ENCODE measurements around the gene CLIC4. TPM values are rescaled to one million over a fixed set of nuclear protein-coding genes. Genes with fewer than 3 reads are reported as not detected.
"Not testable (repeated sequence)": the region's sequence is repeated elsewhere in the genome, so short reads cannot be mapped to it uniquely, and the experiment has no call there.

Gene CLIC4
- total and polyA plus RNA-seq, 2 experiments from 2014 or later: 136 to 361 TPM

DNA sequence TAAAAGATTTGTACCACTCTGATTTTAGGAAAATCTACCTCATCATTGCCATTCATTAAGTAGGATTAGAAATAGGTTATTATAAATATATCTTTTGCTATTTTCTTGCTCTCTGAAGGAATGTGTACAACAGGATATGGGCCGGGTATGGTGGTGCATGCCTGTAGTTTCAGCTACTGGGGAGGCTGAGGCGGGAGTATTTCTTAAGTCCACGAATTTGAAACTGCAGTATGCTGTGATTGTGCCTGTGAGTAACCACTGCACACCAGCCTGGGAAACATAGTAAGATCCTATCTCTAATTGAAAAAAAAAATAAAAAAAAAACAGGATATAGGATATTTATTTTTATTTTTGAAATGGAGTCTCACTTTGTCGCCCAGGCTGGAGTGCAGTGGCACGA, 50.0 kb downstream of the CLIC4 start:
- peak overlapping the region; percentile 78 for H3K27ac ChIP-seq

GRCh38 chr1:24796524-24796923, 51.3 kb downstream of the CLIC4 start:
- Histone ChIP-seq H3K4me1 (ENCODE audit: low read depth) (peaks cover 30% of the 10 kb centered on the region), H3K27ac (peak overlapping the region; percentile 48), H3K27me3 (no peaks in the 10 kb centered on the region), H3K4me3 (no peak overlapping the region), H3K36me3 (peaks cover 8% of the 10 kb centered on the region), H3K9me3 (ENCODE audit: low read depth) (no peaks in the 10 kb centered on the region)
- DNase-seq (ENCODE audit: low read depth in 1 of 2, low spot score in 1 of 2): no peak
- no peak for TF ChIP-seq CTCF (IDR thresholded peaks at IDR 0.05; ENCODE audit: low read depth, low read length)

More for the DNA sequence above, 50.0 kb downstream of the CLIC4 start:
- Histone ChIP-seq H3K4me1 (ENCODE audit: low read depth) (peaks cover 24% of the 10 kb centered on the region), H3K4me3 (no peak overlapping the region), H3K36me3 (peaks cover 8% of the 10 kb centered on the region), H3K27me3 (no peaks in the 10 kb centered on the region), H3K9me3 (ENCODE audit: low read depth) (no peaks in the 10 kb centered on the region)
- TF ChIP-seq CTCF (IDR thresholded peaks at IDR 0.05; ENCODE audit: low read depth, low read length): no peak
- peak in 1 of 2 donors; percentile 37 for DNase-seq (ENCODE audit: low read depth in 1 of 2, low spot score in 1 of 2)

GRCh38 chr1:24799242-24799641, 54.0 kb downstream of the CLIC4 start:
- H3K27me3 ChIP-seq; H3K36me3 ChIP-seq; H3K4me3 ChIP-seq; H3K27ac ChIP-seq; H3K9me3 ChIP-seq (ENCODE audit: low read depth); DNase-seq (ENCODE audit: low read depth in 1 of 2, low spot score in 1 of 2): not testable (repeated sequence)
- peaks cover 30% of the 10 kb centered on the region for H3K4me1 ChIP-seq (ENCODE audit: low read depth)

DNA sequence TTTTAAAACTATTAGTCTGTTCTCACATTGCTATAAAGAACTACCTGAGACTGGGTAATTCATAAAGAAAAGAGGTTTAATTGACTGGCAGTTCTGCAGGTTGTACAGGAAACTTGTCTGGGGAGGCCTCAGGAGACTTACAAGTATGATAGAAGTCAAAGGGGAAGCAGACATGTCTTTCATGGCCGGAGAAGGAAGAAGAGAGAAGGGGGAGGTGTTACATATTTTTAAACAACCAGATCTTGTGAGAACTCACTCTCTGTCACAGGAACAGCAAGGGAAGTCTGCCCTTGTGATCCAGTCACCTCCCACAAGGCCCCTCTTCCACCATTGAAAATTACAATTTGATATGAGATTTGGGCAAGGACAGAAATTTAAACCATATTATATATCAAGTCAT, 55.9 kb downstream of the CLIC4 start:
- peak overlapping the region; percentile 80 for H3K27ac ChIP-seq
- H3K36me3 ChIP-seq: peaks cover 8% of the 10 kb centered on the region
- no peak overlapping the region for H3K4me3 ChIP-seq
- peaks cover 42% of the 10 kb centered on the region for H3K4me1 ChIP-seq (ENCODE audit: low read depth)
- TF ChIP-seq CTCF (IDR thresholded peaks at IDR 0.05; ENCODE audit: low read depth, low read length): no peak
- DNase-seq (ENCODE audit: low read depth in 1 of 2, low spot score in 1 of 2): no peak
- H3K9me3 ChIP-seq (ENCODE audit: low read depth): no peaks in the 10 kb centered on the region
- H3K27me3 ChIP-seq: no peaks in the 10 kb centered on the region

GRCh38 chr1:24803220-24803619, 58.0 kb downstream of the CLIC4 start:
- TF ChIP-seq CTCF (IDR thresholded peaks at IDR 0.05; ENCODE audit: low read depth, low read length): no peak
- DNase-seq (ENCODE audit: low read depth in 1 of 2, low spot score in 1 of 2): peak in 1 of 2 donors; percentile 50
- no peaks in the 10 kb centered on the region for H3K9me3 ChIP-seq (ENCODE audit: low read depth)
- H3K4me1 ChIP-seq (ENCODE audit: low read depth): peaks cover 47% of the 10 kb centered on the region
- no peaks in the 10 kb centered on the region for H3K27me3 ChIP-seq
- H3K36me3 ChIP-seq: peaks cover 5% of the 10 kb centered on the region
- no peak overlapping the region for H3K4me3 ChIP-seq
- peak overlapping the region; percentile 76 for H3K27ac ChIP-seq

- Histone ChIP-seq H3K27ac (peak overlapping the region; percentile 76), H3K9me3 (ENCODE audit: low read depth) (no peaks in the 10 kb centered on the region), H3K27me3 (no peaks in the 10 kb centered on the region), H3K4me3 (no peak overlapping the region), H3K4me1 (ENCODE audit: low read depth) (peaks cover 47% of the 10 kb centered on the region), H3K36me3 (peaks cover 3% of the 10 kb centered on the region)
- TF ChIP-seq CTCF (IDR thresholded peaks at IDR 0.05; ENCODE audit: low read depth, low read length): no peak
- peak in 1 of 2 donors; percentile 21 for DNase-seq (ENCODE audit: low read depth in 1 of 2, low spot score in 1 of 2)
Observed at GRCh38 chr1:24803987-24804530, 58.8 kb downstream of the CLIC4 start.

Measured in cardiac muscle cell (in vitro differentiated cells and primary cell).